ENCODE data around the gene NCR2.

DNA sequence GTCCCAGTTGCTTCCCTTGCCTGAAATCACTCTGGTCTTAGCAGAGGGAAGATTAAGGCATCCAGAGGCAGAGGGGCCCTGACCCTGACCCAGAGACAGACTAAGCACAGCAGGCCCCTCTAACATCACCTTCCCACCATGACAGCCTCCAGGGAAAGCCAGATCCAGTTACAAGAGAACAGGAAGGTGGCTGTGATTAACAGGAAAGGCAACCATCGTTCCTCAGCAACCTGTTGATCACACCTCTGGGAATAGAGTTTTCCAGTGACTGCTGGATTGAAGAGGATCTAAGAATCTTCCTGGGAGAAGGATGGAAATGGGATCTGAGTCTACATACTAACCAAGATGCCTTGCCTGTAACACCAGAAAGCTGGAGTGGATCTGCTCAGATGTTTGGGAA, 43.7 kb upstream of the NCR2 start:
- no peak for TF ChIP-seq CTCF (conservative IDR thresholded peaks at IDR 0.05 in 1 of 2, IDR thresholded peaks at IDR 0.05 in 1 of 2; ENCODE audit: extremely low read depth in 1 of 2, insufficient read depth in 1 of 2, low read depth in 1 of 2, low read length in 2 of 2)
- no peak for TF ChIP-seq EZH2 (IDR thresholded peaks at IDR 0.05; ENCODE audit: borderline replicate concordance, low read length)
